Measurements from ENCODE around the gene ZNF304. TPM values are rescaled to one million over a fixed set of nuclear protein-coding genes. Genes with fewer than 3 reads are reported as not detected.

The ZNF304 gene
- total RNA-seq, 1 donor from 2014 or later, result 10.3 TPM

Other genes with a start within 250 kb of the ZNF304 start
- not detected in 2 replicates for gene USP29, start 231.3 kb upstream of the ZNF304 start, total RNA-seq
- gene ZIM3, start 206.1 kb upstream of the ZNF304 start, total RNA-seq, result not detected in 2 replicates
- not detected in 2 replicates for gene DUXA, start 183.8 kb upstream of the ZNF304 start, total RNA-seq
- gene ZNF264, start 159.8 kb upstream of the ZNF304 start, total RNA-seq, result 7.6 and 14.7 TPM in 2 replicates
- 0.20 and 0.87 TPM in 2 replicates for gene AURKC, start 120.2 kb upstream of the ZNF304 start, total RNA-seq
- gene ZNF805, start 110.6 kb upstream of the ZNF304 start, total RNA-seq, result 14.8 and 32.7 TPM in 2 replicates
- gene ZNF460, start 70.8 kb upstream of the ZNF304 start, total RNA-seq, result 27.9 and 63.1 TPM in 2 replicates
- 6.5 and 9.3 TPM in 2 replicates for gene ZNF543, start 30.8 kb upstream of the ZNF304 start, total RNA-seq
- 6.1 and 9.1 TPM in 2 replicates for gene TRAPPC2B, start 12.3 kb downstream of the ZNF304 start, total RNA-seq
- 1.7 and 3.0 TPM in 2 replicates for gene ZNF547, start 12.3 kb downstream of the ZNF304 start, total RNA-seq
- 8.1 and 11.3 TPM in 2 replicates for gene ZNF548, start 38.6 kb downstream of the ZNF304 start, total RNA-seq
- gene ZNF17, start 59.9 kb downstream of the ZNF304 start, total RNA-seq, result 6.8 and 10.9 TPM in 2 replicates
- 6.5 and 8.7 TPM in 2 replicates for gene ZNF749, start 84.1 kb downstream of the ZNF304 start, total RNA-seq
- under 0.01 and 0.40 TPM in 2 replicates for gene VN1R1, start 105.9 kb downstream of the ZNF304 start, total RNA-seq
- 10.9 and 12.9 TPM in 2 replicates for gene ZNF772, start 126.3 kb downstream of the ZNF304 start, total RNA-seq
- gene ZNF419, start 136.5 kb downstream of the ZNF304 start, total RNA-seq, result 7.0 and 9.7 TPM in 2 replicates
- 6.1 and 9.9 TPM in 2 replicates for gene ZNF773, start 148.7 kb downstream of the ZNF304 start, total RNA-seq
- gene ZNF549, start 176.1 kb downstream of the ZNF304 start, total RNA-seq, result 3.3 and 4.4 TPM in 2 replicates
- 3.7 and 6.2 TPM in 2 replicates for gene ZNF550, start 208.6 kb downstream of the ZNF304 start, total RNA-seq
- 3.7 and 5.4 TPM in 2 replicates for gene ZNF416, start 227.6 kb downstream of the ZNF304 start, total RNA-seq
- gene ZIK1, start 232.9 kb downstream of the ZNF304 start, total RNA-seq, result 3.9 and 4.6 TPM in 2 replicates
- 2.6 and 3.3 TPM in 2 replicates for gene ZNF530, start 248.6 kb downstream of the ZNF304 start, total RNA-seq

Measured in lung microvascular endothelial cell (primary cell).